PC-9 (cell line): ENCODE results near the gene ACSM5.
"Not testable (repeated sequence)": the region's sequence is repeated elsewhere in the genome, so short reads cannot be mapped to it uniquely, and the experiment has no call there.

Source experiments
- CTCF ChIP-seq: fragments of 200-600 bp; sonication (generic); conservative IDR thresholded peaks from 2 replicates; pipeline ENCODE4 v1.6.1; 2017; ENCODE audit warnings: mixed run types, antibody characterized with exemption, mild to moderate bottlenecking, moderate library complexity
- EZH2 ChIP-seq: fragments of 200-600 bp; sonication (generic); IDR thresholded peaks from 2 replicates; pipeline ENCODE4 v1.8.0; 2017; ENCODE audit warnings: antibody characterized with exemption, low read depth

GRCh38 chr16:20427401-20427797, 18.1 kb downstream of the ACSM5 start:
- not testable (repeated sequence) for TF ChIP-seq CTCF, EZH2
